Fibroblast of skin of left quadriceps (primary cell): Measurements from ENCODE around the gene GPS1.

Source experiments
- DNase-seq, 2 experiments: peaks; one replicate each; pipeline ENCODE4 v3.0.0-alpha.2; 2013; ENCODE audit warnings: low read depth in 2 of 2

GPS1 gene

GRCh38 chr17:82059272-82060000 is 7.7 kb downstream of the GPS1 start:
- DNase-seq = no peak

GRCh38 chr17:82060001-82060380 is 8.3 kb downstream of the GPS1 start:
- no peak for DNase-seq

GRCh38 chr17:82060614-82061013 is 8.9 kb downstream of the GPS1 start:
- no peak for DNase-seq

GRCh38 chr17:82061047-82061925 is 9.6 kb downstream of the GPS1 start:
- DNase-seq = no peak

- no peak for DNase-seq
Measured at GRCh38 chr17:82062076-82062983, 10.6 kb downstream of the GPS1 start.

- DNase-seq = no peak
Measured at GRCh38 chr17:82062984-82063368, 11.3 kb downstream of the GPS1 start.

GRCh38 chr17:82063424-82064415 is 12.0 kb downstream of the GPS1 start:
- no peak for DNase-seq

- no peak for DNase-seq
Measured at GRCh38 chr17:82064433-82065192, 12.9 kb downstream of the GPS1 start.

- no peak for DNase-seq
Measured at GRCh38 chr17:82065193-82065637, 13.5 kb downstream of the GPS1 start.

GRCh38 chr17:82065638-82066303 is 14.1 kb downstream of the GPS1 start, which contains the start of gene DUS1L:
DUS1L (minus strand) TSS chr17:82065804; CDS start chr17:82065059, 745 bp downstream.
- peak; percentile 16 to 18 for DNase-seq

- no peak for DNase-seq
Measured at GRCh38 chr17:82070611-82071010, 18.9 kb downstream of the GPS1 start.

GRCh38 chr17:82072827-82073226 is 21.1 kb downstream of the GPS1 start:
- DNase-seq = no peak

GRCh38 chr17:82073446-82073845 is 21.7 kb downstream of the GPS1 start:
- no peak for DNase-seq

GRCh38 chr17:82076018-82076784 is 24.5 kb downstream of the GPS1 start:
- DNase-seq = no peak

- DNase-seq = no peak
Measured at GRCh38 chr17:82076785-82077591, 25.3 kb downstream of the GPS1 start.

GRCh38 chr17:82077617-82078358 is 26.1 kb downstream of the GPS1 start:
- DNase-seq = no peak

- no peak for DNase-seq
Measured at GRCh38 chr17:82078433-82078832, 26.7 kb downstream of the GPS1 start.
